H1 (cell line): Measurements from ENCODE around the gene SMCP. TPM values are rescaled to one million over a fixed set of nuclear protein-coding genes. Genes with fewer than 3 reads are reported as not detected.

Source experiments
- CHD1 ChIP-seq: IDR thresholded peaks from 2 replicates; pipeline ENCODE4 v1.6.1; 2012; ENCODE audit warnings: low read depth, low read length, improper control_type of control experiment
- KDM4A ChIP-seq: IDR thresholded peaks from one replicate; pipeline ENCODE4 v1.7.1; 2012; ENCODE audit warnings: low read depth, mild to moderate bottlenecking, moderate library complexity, low read length, inconsistent platforms; ENCODE audit not compliant: severe bottlenecking
- polyA plus RNA-seq, 7 experiments: library from polyadenylated mRNA; depleted of rRNA in 3 of 7; stranded (reverse) in 5 of 7; unstranded in 2 of 7; fragments of >200 nt in 5 of 7; fragments of 200-250 nt in 2 of 7; gene quantifications; 1 replicate in 5 of 7; 2 replicates in 1 of 7; 4 replicates in 1 of 7; pipeline versions ENCODE4 v1.2.1 to v1.2.3, GENCODE V29; 2011 to 2013; ENCODE audit warnings: missing spikeins in 2 of 7, mixed read lengths in 2 of 7
- total RNA-seq: library from RNA; stranded (reverse); fragmentation: NEBNext Ultra II Directional; extraction: Animal tissue kit (Norgen Biotek cat#: 25700); gene quantifications from 2 replicates; pipeline ENCODE4 v1.2.1, GENCODE V29; 2021
- TF ChIP-seq, protein P1 (sequence below), 3 experiments: IDR thresholded peaks; 1 replicate in 2 of 3; 2 replicates in 1 of 3; pipeline versions ENCODE4 v1.5.1 to v1.6.1; 2011; ENCODE audit warnings: low read length in 3 of 3, mild to moderate bottlenecking in 3 of 3, inconsistent platforms in 2 of 3, low read depth in 1 of 3, moderate library complexity in 1 of 3; ENCODE audit not compliant: insufficient read depth in 1 of 3; ENCODE audit errors: control extremely low read depth in 1 of 3

The SMCP gene
- total and polyA plus RNA-seq, 2 of the 8 experiments (the other 6 are each of a cell fraction or from before 2014, with no cell fraction given), result not detected

- TF ChIP-seq, protein P1, sequence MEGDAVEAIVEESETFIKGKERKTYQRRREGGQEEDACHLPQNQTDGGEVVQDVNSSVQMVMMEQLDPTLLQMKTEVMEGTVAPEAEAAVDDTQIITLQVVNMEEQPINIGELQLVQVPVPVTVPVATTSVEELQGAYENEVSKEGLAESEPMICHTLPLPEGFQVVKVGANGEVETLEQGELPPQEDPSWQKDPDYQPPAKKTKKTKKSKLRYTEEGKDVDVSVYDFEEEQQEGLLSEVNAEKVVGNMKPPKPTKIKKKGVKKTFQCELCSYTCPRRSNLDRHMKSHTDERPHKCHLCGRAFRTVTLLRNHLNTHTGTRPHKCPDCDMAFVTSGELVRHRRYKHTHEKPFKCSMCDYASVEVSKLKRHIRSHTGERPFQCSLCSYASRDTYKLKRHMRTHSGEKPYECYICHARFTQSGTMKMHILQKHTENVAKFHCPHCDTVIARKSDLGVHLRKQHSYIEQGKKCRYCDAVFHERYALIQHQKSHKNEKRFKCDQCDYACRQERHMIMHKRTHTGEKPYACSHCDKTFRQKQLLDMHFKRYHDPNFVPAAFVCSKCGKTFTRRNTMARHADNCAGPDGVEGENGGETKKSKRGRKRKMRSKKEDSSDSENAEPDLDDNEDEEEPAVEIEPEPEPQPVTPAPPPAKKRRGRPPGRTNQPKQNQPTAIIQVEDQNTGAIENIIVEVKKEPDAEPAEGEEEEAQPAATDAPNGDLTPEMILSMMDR (IDR thresholded peaks at IDR 0.05; ENCODE audit: control extremely low read depth in 1 of 3, insufficient read depth in 1 of 3, low read depth in 1 of 3, low read length in 3 of 3), result no peak
- no peak for TF ChIP-seq CHD1
- TF ChIP-seq KDM4A, result no peak
- TF ChIP-seq, all 59 proteins: peak for 0
Measured at GRCh38 chr1:152859696-152860095, 18.4 kb upstream of the SMCP start, which contains the start of gene LCE7A (continued).
